ENCODE measurements around the gene MAGED1. TPM values are rescaled to one million over a fixed set of nuclear protein-coding genes. Genes with fewer than 3 reads are reported as not detected.

MAGED1 gene
- total and polyA plus RNA-seq, 2 experiments from 2014 or later: 60.8 to 89.8 TPM

- TF ChIP-seq ZNF462 (CRISPR knock-in tag; IDR thresholded peaks at IDR 0.05) (no peak), NANOG (IDR thresholded peaks at IDR 0.05; ENCODE audit: borderline replicate concordance) (no peak), CTCF (conservative IDR thresholded peaks at IDR 0.05; ENCODE audit: low read depth in 2 of 2) (no peak), JUNB (IDR thresholded peaks at IDR 0.05; ENCODE audit: unreplicated experiment) (no peak), EZH2 (IDR thresholded peaks at IDR 0.05; ENCODE audit: low read depth, unreplicated experiment) (no peak), POLR2AphosphoS5 (IDR thresholded peaks at IDR 0.05; ENCODE audit: low read depth) (no peak), STAT1 (IDR thresholded peaks at IDR 0.05; ENCODE audit: unreplicated experiment) (no peak), ZNF114 (CRISPR knock-in tag; IDR thresholded peaks at IDR 0.05) (no peak)
These were observed 37.7 kb upstream of the MAGED1 start (continued) for GRCh38 chrX:51855698-51856097.

GRCh38 chrX:51857159-51857733, 36.2 kb upstream of the MAGED1 start:
- Mint-ChIP-seq H3K36me3 (ENCODE audit: low read depth) (peaks cover 50% of the 10 kb centered on the region), H3K4me3 (no peak overlapping the region), H3K27me3 (ENCODE audit: insufficient read depth, low read depth, poor library complexity) (no peaks in the 10 kb centered on the region), H3K4me1 (peaks cover 36% of the 10 kb centered on the region), H3K27ac (no peak overlapping the region), H3K9me3 (peaks cover 27% of the 10 kb centered on the region)
- H3K4me3 ChIP-seq: no peak overlapping the region
- no peak overlapping the region for H3K27ac ChIP-seq (ENCODE audit: low read depth)
- DNase-seq (ENCODE audit: low spot score) (no peak), ATAC-seq (no peak)
- no peaks in the 10 kb centered on the region for H3K9me2 ChIP-seq (ENCODE audit: insufficient read depth)
- no peak overlapping the region for H2AFZ ChIP-seq
- no peaks in the 10 kb centered on the region for H3F3A ChIP-seq (replicated peaks; ENCODE audit: low read depth)
- H3K4me2 ChIP-seq: no peak overlapping the region
- no peaks in the 10 kb centered on the region for H3K27me3 ChIP-seq (ENCODE audit: insufficient read depth)
- H3K36me3 ChIP-seq (ENCODE audit: insufficient read depth): no peaks in the 10 kb centered on the region
- H4K20me1 ChIP-seq (replicated peaks; ENCODE audit: insufficient read depth): no peaks in the 10 kb centered on the region
- peaks cover 71% of the 10 kb centered on the region for H3K79me2 ChIP-seq (replicated peaks; ENCODE audit: insufficient read depth)
- H3K4me1 ChIP-seq (ENCODE audit: insufficient read depth): peaks cover 24% of the 10 kb centered on the region
- no peak for TF ChIP-seq ETS1 (IDR thresholded peaks at IDR 0.05)
- TF ChIP-seq ZNF331 (CRISPR knock-in tag; IDR thresholded peaks at IDR 0.05; ENCODE audit: low read depth): no peak

Measured in GM23338 (cell line).